ENCODE measurements around the gene S100A5. TPM values are rescaled to one million over a fixed set of nuclear protein-coding genes. Genes with fewer than 3 reads are reported as not detected.

S100A5 gene
- total and polyA plus RNA-seq, 12 donors, result not detected

DNA sequence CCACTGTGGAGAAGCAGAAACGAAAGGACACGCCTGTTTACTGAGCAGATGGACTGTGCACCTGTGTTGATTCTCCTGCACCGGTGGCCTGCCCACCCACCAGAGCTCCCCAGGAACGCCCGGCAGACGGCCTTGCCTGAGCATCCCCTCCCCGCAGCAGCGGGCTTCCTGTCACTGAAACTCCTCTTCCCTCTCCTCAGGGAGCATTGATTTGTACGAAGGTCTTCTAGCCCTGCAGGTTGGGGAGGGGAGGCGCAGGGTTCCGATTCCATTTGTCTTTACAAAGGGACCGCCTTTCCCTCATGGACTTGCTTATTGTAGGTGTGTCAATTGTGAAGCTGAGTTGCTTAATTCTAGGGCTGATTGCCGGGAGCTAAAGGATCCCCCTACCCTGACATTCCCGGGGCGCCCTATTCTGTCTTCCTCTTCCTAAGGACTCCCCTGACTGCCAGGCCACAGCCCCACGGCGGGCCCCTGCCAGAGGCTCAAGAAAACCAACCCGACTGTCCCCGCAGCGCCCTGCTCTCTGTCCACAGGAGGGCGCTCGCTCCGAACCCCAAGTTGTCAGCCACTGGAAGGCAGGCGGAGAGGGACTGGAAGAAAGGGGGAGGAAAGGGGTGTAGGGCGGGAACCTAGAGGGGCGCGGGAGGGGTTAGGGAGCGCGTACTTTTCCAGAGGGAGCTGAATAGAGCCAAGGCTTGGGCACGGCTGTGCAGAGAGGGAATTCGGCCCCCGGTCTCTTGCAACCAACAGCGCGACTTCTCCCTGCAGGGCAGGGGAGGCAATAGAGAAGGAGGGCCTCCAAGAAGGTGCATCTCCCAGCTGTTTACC, 7.8 kb downstream of the S100A5 start:
- peaks cover 0 to 9% (median 0%) of the 10 kb centered on the region in 9 donors for H3K36me3 ChIP-seq
- TF ChIP-seq, protein P1, sequence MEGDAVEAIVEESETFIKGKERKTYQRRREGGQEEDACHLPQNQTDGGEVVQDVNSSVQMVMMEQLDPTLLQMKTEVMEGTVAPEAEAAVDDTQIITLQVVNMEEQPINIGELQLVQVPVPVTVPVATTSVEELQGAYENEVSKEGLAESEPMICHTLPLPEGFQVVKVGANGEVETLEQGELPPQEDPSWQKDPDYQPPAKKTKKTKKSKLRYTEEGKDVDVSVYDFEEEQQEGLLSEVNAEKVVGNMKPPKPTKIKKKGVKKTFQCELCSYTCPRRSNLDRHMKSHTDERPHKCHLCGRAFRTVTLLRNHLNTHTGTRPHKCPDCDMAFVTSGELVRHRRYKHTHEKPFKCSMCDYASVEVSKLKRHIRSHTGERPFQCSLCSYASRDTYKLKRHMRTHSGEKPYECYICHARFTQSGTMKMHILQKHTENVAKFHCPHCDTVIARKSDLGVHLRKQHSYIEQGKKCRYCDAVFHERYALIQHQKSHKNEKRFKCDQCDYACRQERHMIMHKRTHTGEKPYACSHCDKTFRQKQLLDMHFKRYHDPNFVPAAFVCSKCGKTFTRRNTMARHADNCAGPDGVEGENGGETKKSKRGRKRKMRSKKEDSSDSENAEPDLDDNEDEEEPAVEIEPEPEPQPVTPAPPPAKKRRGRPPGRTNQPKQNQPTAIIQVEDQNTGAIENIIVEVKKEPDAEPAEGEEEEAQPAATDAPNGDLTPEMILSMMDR (IDR thresholded peaks at IDR 0.05), result peak; percentile 57 to 91 (median 85)
- WGBS, 2 donors, result 34 to 39% methylated on average over 34 of the region's 34 CpGs
- H3K27me3 ChIP-seq, result no peaks in the 10 kb centered on the region
- H3K27ac ChIP-seq, result peak overlapping the region in 9 of 10 donors; percentile 3 to 99 (median 98)
- peak; percentile 82 to 83 for DNase-seq
- intact Hi-C loops (cut with DNase I), result loop anchor here in 9 of 10 donors (1.0 to 10.0 kb wide), 5 partner anchors 34 to 82 kb away; partner anchors contain the start of genes S100A2 (in 3 of the 9), S100A16 (in 2 of the 9) and S100A14 (in 1 of the 9)
- peaks cover 3 to 54% (median 35%) of the 10 kb centered on the region in 9 donors for H3K4me1 ChIP-seq
- peak; percentile 46 to 75 (median 53) for ATAC-seq
- H3K9me3 ChIP-seq, result no peaks in the 10 kb centered on the region
- peak overlapping the region in 9 of 10 donors; percentile 11 to 93 (median 73) for H3K4me3 ChIP-seq

DNA sequence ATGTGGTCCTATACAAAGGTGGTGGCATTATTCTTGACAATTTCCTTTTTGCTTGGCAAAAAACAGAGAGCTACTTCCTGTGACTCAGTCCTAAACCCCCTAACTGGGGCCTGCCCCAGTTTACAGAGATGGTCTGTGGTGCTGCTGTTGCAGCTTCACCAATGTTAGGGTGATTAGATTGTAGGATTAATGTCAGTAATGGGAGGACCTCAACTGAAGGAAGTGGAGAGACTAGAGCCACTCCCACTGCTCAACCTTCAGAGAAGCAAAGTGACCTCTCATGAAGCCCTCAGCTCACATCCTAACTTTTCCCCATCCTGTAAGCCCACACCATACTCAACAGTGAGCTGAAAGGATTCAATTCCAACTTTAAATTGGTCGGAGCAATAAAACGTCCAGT, 8.6 kb downstream of the S100A5 start:
- Histone ChIP-seq H3K27ac (peak overlapping the region in 4 of 10 donors; percentile 96 to 99 (median 98)), H3K4me3 (no peak overlapping the region)

DNA sequence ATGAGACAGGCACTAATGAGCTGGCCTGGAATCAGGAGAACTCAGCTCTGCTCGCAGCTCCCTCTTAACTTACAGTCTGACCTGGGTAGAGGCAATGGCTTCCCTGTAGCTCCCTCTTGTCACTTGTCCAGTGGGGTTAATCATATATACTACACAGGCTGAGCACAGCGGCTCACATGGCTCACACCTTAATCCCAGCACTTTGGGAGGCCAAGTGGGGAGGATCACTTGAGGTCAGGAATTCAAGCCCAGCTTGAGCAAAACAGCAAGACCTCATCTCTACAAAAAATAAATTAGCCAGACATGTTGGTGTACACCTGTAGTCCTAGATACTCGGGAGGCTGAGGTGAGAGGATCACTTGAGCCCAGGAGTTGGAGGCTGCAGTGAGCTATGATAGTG, 9.1 kb downstream of the S100A5 start:
- H3K9me3 ChIP-seq, result no peaks in the 10 kb centered on the region
- H3K36me3 ChIP-seq, result peaks cover 0 to 9% (median 0%) of the 10 kb centered on the region in 9 donors
- no peak for DNase-seq
- no peaks in the 10 kb centered on the region for H3K27me3 ChIP-seq
- H3K4me3 ChIP-seq, result no peak overlapping the region
- no peak for ATAC-seq
- WGBS, 2 donors, result 93 to 95% methylated on average over 3 of the region's 3 CpGs
- intact Hi-C loops (cut with DNase I), result loop anchor here in 6 of 10 donors (2.0 to 10.0 kb wide), 4 partner anchors 36 to 83 kb away; partner anchors contain the start of genes S100A2 (in 3 of the 6), S100A16 (in 2 of the 6) and S100A14 (in 1 of the 6)
- peak overlapping the region in 2 of 10 donors; percentile 99 for H3K27ac ChIP-seq
- H3K4me1 ChIP-seq, result peaks cover 3 to 49% (median 34%) of the 10 kb centered on the region in 9 donors
- TF ChIP-seq, protein P1 (IDR thresholded peaks at IDR 0.05), result no peak

More for the DNA sequence above, 8.6 kb downstream of the S100A5 start:
- WGBS, 2 donors, result 90 to 92% methylated on average over 2 of the region's 2 CpGs
- TF ChIP-seq, protein P1 (IDR thresholded peaks at IDR 0.05), result no peak
- Histone ChIP-seq H3K9me3 (no peaks in the 10 kb centered on the region), H3K4me1 (peaks cover 3 to 52% (median 35%) of the 10 kb centered on the region in 9 donors), H3K36me3 (peaks cover 0 to 9% (median 0%) of the 10 kb centered on the region in 9 donors), H3K27me3 (no peaks in the 10 kb centered on the region)
- intact Hi-C loops (cut with DNase I), result loop anchor here in 6 of 10 donors (2.0 to 10.0 kb wide), 4 partner anchors 35 to 83 kb away; partner anchors contain the start of genes S100A2 (in 3 of the 6), S100A16 (in 2 of the 6) and S100A14 (in 1 of the 6)
- ATAC-seq (no peak), DNase-seq (no peak)

DNA sequence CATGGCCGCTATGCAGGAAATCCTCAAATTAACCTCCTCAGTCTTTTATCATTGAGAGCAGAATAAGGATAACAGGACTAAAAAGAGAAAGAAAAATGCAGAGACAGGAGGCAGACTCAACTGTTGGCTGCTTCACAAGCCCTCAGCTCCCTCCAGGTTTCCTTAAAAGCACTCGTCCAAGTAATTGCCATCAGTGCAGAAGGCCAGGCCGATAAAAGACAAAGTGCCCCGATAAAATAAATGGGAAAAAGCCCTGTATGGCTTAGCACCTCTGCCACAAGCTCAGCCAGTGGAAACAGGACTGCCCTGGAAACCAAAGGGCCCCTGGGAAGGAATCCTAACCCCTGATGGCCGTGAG, 13.1 kb downstream of the S100A5 start:
- no peak overlapping the region for H3K4me3 ChIP-seq
- TF ChIP-seq, protein P1 (IDR thresholded peaks at IDR 0.05), result no peak
- ATAC-seq (no peak), DNase-seq (no peak)
- no peaks in the 10 kb centered on the region for H3K27me3 ChIP-seq
- H3K4me1 ChIP-seq, result peaks cover 0 to 29% (median 20%) of the 10 kb centered on the region in 9 donors
- intact Hi-C loops (cut with DNase I), result no loop called here
- 88 to 95% methylated on average over 5 of the region's 5 CpGs for WGBS, 2 donors
- H3K36me3 ChIP-seq, result no peaks in the 10 kb centered on the region
- H3K9me3 ChIP-seq, result no peaks in the 10 kb centered on the region
- H3K27ac ChIP-seq, result no peak overlapping the region

All from heart right ventricle (tissue), 16 donors.